Tibial nerve (tissue), 4 donors: ENCODE data around the gene CSN3. TPM values are rescaled to one million over a fixed set of nuclear protein-coding genes. Genes with fewer than 3 reads are reported as not detected.
"Not testable (repeated sequence)": the region's sequence is repeated elsewhere in the genome, so short reads cannot be mapped to it uniquely, and the experiment has no call there.

ENCODE experiments used
- DNase-seq, 2 donors: peaks; one replicate each; pipeline ENCODE4 v3.0.0-alpha.2; 2019; ENCODE audit warnings: low spot score in 2 of 2
- H3K27ac ChIP-seq, 4 donors: fragments of 200-600 bp; sonication (generic) in 3 of 4; one replicate each; pipeline ENCODE4 v1.5.1; 2017 to 2019; ENCODE audit warnings: mild to moderate bottlenecking in 1 of 4
- H3K27me3 ChIP-seq, 2 donors: fragments of 200-600 bp; sonication (generic) in 1 of 2; one replicate each; pipeline versions ENCODE4 v1.5.1 to v1.6.0; 2017 to 2019
- H3K36me3 ChIP-seq, 3 donors: fragments of 200-600 bp; sonication (generic); one replicate each; pipeline ENCODE4 v1.5.1; 2018 to 2019
- H3K4me1 ChIP-seq, 4 donors: fragments of 200-600 bp; sonication (generic) in 3 of 4; one replicate each; pipeline ENCODE4 v1.5.1; 2017 to 2019
- H3K4me3 ChIP-seq, 4 donors: fragments of 200-600 bp; sonication (generic) in 3 of 4; one replicate each; pipeline ENCODE4 v1.5.1; 2017 to 2019; ENCODE audit warnings: mild to moderate bottlenecking in 1 of 4, moderate library complexity in 1 of 4
- H3K9me3 ChIP-seq, 4 donors: fragments of 200-600 bp; sonication (generic) in 3 of 4; one replicate each; pipeline ENCODE4 v1.5.1; 2017 to 2019
- CTCF ChIP-seq, 5 experiments: fragments of 200-600 bp in 3 of 5; fragments of 450-650 bp in 2 of 5; sonication (generic) in 3 of 5; IDR thresholded peaks; one replicate each; pipeline ENCODE4 v1.5.1; 2016 to 2019; ENCODE audit warnings: antibody characterized with exemption in 5 of 5, mild to moderate bottlenecking in 3 of 5, moderate library complexity in 2 of 5
- EP300 ChIP-seq, 2 donors: sonication (generic); formaldehyde crosslinking; IDR thresholded peaks; one replicate each; pipeline ENCODE4 v1.6.1; 2017; ENCODE audit warnings: antibody characterized with exemption in 2 of 2, mild to moderate bottlenecking in 1 of 2
- POLR2A ChIP-seq, 2 donors: fragments of 450-650 bp; IDR thresholded peaks; one replicate each; pipeline ENCODE4 v1.6.1; 2017; ENCODE audit warnings: antibody characterized with exemption in 2 of 2, mild to moderate bottlenecking in 2 of 2, moderate library complexity in 2 of 2
- WGBS, 2 donors: methylation state at CpG; one replicate each; pipeline ENCODE4 v1.1.5; 2018; 5-methylcytosine and 5-hydroxymethylcytosine counted together
- total RNA-seq, 4 donors: library from RNA; depleted of rRNA; stranded (reverse); fragments of >200 nt; gene quantifications; one replicate each; pipeline ENCODE4 v1.1.0, GENCODE V29; 2016

Gene CSN3
- total RNA-seq, 4 donors from 2014 or later: not detected

- not testable (repeated sequence) for H3K4me1 ChIP-seq, H3K9me3 ChIP-seq, DNase-seq, H3K36me3 ChIP-seq, H3K27me3 ChIP-seq, H3K4me3 ChIP-seq, H3K27ac ChIP-seq
- WGBS, 2 donors: 89 to 90% methylated on average over 3 of the region's 3 CpGs
Measured at GRCh38 chr4:70221389-70221788, 21.0 kb upstream of the CSN3 start.

- not testable (repeated sequence) for H3K27me3 ChIP-seq, H3K4me3 ChIP-seq, DNase-seq, H3K9me3 ChIP-seq, H3K4me1 ChIP-seq, H3K27ac ChIP-seq, H3K36me3 ChIP-seq
Measured at GRCh38 chr4:70221818-70222217, 20.6 kb upstream of the CSN3 start.

GRCh38 chr4:70225824-70226223 is 16.6 kb upstream of the CSN3 start, which contains the start of gene FDCSP:
TSS of gene FDCSP (plus strand) at chr4:70226124. CDS start at chr4:70231195, 5,071 bp downstream.
- TF ChIP-seq POLR2A (IDR thresholded peaks at IDR 0.05) (no peak), CTCF (IDR thresholded peaks at IDR 0.05) (no peak), EP300 (IDR thresholded peaks at IDR 0.05) (no peak)
- Histone ChIP-seq H3K27ac (no peak within 1 kb of the TSS), H3K9me3 (no peaks in the 10 kb centered on the region), H3K4me1 (no peaks in the 10 kb centered on the region), H3K36me3 (no peaks in the 10 kb centered on the region), H3K27me3 (no peaks in the 10 kb centered on the region), H3K4me3 (no peak within 1 kb of the TSS)
- WGBS, 2 donors: 73 to 74% methylated on average over 2 of the region's 2 CpGs
- no peak for DNase-seq

GRCh38 chr4:70236125-70236524 is 6.3 kb upstream of the CSN3 start:
- Histone ChIP-seq H3K27ac (no peak overlapping the region), H3K9me3 (no peaks in the 10 kb centered on the region), H3K36me3 (no peaks in the 10 kb centered on the region), H3K27me3 (no peaks in the 10 kb centered on the region), H3K4me1 (no peaks in the 10 kb centered on the region), H3K4me3 (no peak overlapping the region)
- TF ChIP-seq EP300 (IDR thresholded peaks at IDR 0.05) (no peak), CTCF (IDR thresholded peaks at IDR 0.05) (no peak), POLR2A (IDR thresholded peaks at IDR 0.05) (no peak)
- WGBS, 2 donors: 53 to 88% methylated on average over 1 of the region's 1 CpG
- no peak for DNase-seq

GRCh38 chr4:70239131-70239883 is 3.1 kb upstream of the CSN3 start:
- H3K4me3 ChIP-seq: no peak overlapping the region
- no peaks in the 10 kb centered on the region for H3K27me3 ChIP-seq
- no peak for TF ChIP-seq EP300 (IDR thresholded peaks at IDR 0.05)
- no peak for TF ChIP-seq POLR2A (IDR thresholded peaks at IDR 0.05)
- TF ChIP-seq CTCF (IDR thresholded peaks at IDR 0.05): no peak
- no peaks in the 10 kb centered on the region for H3K9me3 ChIP-seq
- no peaks in the 10 kb centered on the region for H3K4me1 ChIP-seq
- H3K27ac ChIP-seq: no peak overlapping the region
- WGBS, 2 donors: 29 to 39% methylated on average over 3 of the region's 3 CpGs
- H3K36me3 ChIP-seq: no peaks in the 10 kb centered on the region
- DNase-seq: no peak

- no peaks in the 10 kb centered on the region for H3K27me3 ChIP-seq
- H3K36me3 ChIP-seq: no peaks in the 10 kb centered on the region
- WGBS, 2 donors: 57 to 71% methylated on average over 5 of the region's 5 CpGs
- no peak for TF ChIP-seq CTCF (IDR thresholded peaks at IDR 0.05)
- TF ChIP-seq POLR2A (IDR thresholded peaks at IDR 0.05): no peak
- no peak for TF ChIP-seq EP300 (IDR thresholded peaks at IDR 0.05)
- DNase-seq: no peak
- no peak overlapping the region for H3K27ac ChIP-seq
- no peaks in the 10 kb centered on the region for H3K4me1 ChIP-seq
- no peaks in the 10 kb centered on the region for H3K9me3 ChIP-seq
- H3K4me3 ChIP-seq: no peak overlapping the region
Measured at GRCh38 chr4:70239884-70240591, 2.4 kb upstream of the CSN3 start.
